GM21737 (cell line): ENCODE results near the gene ADAMTS2.

ENCODE experiments used
- ATAC-seq: cut with Tn5 transposase; IDR thresholded peaks from one replicate; pipeline ENCODE4 v1.9.1; 2021; ENCODE audit warnings: mild to moderate bottlenecking, moderate library complexity; ENCODE audit not compliant: unreplicated experiment

Gene ADAMTS2

DNA sequence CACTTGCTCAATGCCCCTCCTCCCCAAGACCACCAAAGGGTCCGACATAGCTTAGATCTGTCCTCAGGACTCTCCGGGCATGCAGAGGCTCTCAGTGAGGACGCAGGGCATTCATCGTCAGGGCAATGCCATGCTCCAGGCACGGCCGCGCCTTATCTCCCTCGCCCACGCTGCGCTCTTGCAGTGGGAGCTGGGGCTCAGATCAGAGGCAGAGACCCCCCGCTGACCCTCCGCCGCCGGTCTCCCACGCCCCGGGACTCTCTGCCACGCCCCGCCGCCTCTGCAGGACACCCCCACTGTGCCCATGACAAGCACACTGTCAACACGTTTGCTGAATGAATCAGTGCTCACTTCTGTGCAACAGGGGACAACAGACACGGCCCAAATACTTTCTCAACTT lies 140.7 kb downstream of the ADAMTS2 start:
- no peak for ATAC-seq

GRCh38 chr5:179203248-179203647 lies 142.0 kb downstream of the ADAMTS2 start:
- ATAC-seq: no peak

- ATAC-seq: no peak
These were observed 143.3 kb downstream of the ADAMTS2 start for GRCh38 chr5:179201986-179202385.

- ATAC-seq: no peak
These were observed 146.0 kb downstream of the ADAMTS2 start for GRCh38 chr5:179199246-179199645.

- no peak for ATAC-seq
These were observed 146.4 kb downstream of the ADAMTS2 start for GRCh38 chr5:179198825-179199224.

GRCh38 chr5:179196405-179197079 lies 148.7 kb downstream of the ADAMTS2 start:
- no peak for ATAC-seq

GRCh38 chr5:179195561-179196404 lies 149.5 kb downstream of the ADAMTS2 start:
- no peak for ATAC-seq

DNA sequence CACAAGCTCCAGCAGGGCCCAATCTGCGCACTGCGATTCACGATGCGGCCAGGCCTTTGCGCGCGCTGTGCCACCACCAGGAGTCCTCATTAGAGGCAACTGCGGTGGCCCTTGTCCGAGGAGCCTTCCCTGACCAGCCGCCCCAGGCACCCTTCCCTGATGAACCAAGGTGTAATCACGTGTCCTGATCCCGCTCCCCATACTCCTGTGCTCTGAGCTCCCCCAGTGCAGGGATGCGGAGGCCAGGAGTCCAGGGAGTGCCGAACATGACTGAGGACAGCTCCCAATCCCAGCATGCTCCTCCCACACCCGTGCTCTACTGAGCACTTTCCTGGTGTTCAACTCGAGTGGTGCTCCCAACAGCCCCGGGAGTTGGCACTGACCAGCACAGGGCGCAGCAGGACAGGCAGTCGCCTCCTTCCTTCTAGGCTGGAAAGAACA lies 150.3 kb downstream of the ADAMTS2 start:
- ATAC-seq: no peak

DNA sequence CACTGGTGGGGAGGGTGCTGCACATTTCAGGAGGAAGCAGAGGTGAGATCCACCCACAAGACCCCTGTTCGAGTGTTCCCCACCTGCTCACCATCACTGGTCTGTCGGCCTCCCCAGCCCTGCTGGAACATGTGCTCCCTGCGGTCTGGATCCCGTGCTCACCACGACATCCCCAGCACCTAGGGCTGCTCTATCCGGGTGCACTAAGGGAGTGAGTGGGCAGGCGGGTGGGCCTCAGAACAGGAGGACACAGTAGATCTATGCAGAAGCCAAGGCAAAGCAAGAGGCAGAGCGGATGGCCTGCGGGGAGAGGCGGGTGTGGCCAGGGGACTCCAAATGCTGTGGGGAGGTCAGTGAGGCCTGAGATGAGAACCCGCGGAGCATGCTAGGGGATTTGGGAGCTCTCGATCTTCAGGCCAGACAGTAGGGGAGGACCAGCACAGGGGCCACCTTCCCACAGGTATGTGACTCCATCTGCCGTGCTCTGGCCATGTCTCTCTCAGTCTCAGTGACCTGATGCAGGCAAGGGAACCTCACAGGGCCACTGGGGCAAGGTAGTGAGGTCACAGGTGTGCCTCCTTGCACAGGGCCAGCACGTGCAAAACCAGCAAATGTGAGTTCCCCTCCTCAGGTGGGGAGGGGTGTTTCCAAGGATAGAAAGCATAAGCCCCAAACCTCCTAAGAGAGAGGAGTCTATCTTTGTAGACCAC lies 150.9 kb downstream of the ADAMTS2 start:
- no peak for ATAC-seq

- ATAC-seq: no peak
These were observed 151.5 kb downstream of the ADAMTS2 start for GRCh38 chr5:179193746-179194145.

DNA sequence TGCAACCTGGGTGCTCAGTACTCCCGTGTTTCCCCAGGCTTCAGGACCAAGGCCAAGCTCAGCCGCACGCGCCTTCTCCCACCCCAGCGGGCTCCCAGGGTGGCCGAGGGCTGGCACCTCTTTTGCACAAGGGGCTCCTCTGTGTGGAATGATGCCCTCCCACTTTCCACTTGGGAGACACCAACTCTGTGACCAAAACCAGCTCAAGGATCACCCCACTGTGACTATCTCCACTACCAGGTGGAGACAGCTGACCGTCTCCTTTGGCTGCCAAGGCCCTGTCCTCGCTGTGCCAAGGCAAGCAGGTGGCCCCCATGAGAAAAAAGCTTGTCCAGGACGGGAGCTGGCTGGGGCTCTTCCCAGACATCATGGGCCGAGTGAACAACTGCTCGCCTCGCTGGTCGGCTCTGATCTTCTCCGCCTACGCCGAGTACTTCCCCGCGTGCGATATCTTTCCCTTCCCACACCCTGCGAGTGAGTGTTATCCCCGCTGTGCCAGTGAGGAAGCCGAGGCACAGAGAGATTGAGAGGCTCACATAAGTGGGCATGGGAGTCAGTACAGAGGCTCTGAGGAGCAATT lies 152.3 kb downstream of the ADAMTS2 start:
- no peak for ATAC-seq

DNA sequence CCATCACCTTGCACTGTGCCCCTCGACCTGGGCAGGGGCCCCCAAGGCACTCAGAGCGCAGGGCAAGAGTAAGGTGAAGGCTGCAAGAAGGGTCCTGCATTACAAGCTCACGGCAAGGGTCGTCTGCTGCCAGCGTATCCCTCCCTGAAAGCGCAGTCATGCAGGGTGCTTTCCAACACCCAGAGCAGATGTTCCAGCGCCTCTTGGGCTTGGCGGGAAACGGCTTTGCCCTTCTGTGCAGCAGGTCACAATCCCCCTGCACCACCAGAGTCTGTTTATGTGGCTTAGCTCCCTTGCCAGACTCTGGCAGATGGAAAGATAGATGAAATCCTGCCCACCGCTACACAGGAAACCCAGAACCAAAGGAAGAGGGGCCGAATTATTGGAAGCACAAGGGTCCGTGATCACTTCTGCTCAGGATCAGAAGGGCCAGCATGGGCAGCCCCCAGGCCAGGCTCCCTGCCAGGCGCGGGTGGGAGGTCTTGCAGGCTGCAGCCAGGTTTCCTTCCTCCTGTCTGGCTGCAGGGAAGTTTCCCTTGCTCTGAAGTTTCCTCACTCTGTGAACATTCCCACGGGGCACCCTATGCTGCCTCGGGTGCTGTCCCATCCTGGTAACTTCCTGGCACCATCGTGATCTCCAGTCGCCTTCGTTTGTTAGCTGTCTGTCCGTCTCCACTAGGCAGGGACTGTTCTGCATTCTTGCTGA lies 152.9 kb downstream of the ADAMTS2 start:
- ATAC-seq: no peak

DNA sequence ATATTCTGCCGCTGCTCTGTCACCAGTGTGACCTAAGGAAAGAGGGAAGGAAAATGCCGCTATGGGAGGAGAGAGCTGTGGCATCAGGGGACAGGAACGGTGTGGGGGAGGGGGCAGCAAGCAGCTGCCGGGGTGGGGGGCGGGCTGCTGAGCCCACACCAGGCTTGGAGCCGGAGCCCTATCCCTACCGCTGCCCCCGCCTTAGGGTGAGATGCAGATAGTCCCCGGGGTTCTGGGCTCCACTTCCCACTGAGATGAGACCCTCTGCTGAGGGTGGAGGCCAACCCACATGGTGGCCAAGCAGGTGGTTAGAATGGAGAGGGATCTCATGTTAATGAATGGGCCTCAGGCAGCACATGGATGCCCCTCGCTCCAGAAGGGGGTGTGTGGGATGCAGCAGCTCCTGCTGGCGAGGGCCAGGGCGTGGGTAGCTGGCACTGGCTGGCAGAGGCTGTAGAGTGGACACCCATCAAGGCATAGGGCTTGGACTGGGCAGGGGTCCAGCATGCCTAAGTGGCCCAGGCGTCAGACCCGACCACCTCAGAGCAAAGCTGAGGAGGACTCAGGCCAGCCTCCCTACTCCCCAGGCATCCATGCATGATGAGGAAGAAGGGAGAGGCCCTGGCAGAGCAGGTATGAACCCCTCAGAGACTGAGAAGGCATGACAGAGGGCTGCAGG lies 153.6 kb downstream of the ADAMTS2 start:
- ATAC-seq: no peak

DNA sequence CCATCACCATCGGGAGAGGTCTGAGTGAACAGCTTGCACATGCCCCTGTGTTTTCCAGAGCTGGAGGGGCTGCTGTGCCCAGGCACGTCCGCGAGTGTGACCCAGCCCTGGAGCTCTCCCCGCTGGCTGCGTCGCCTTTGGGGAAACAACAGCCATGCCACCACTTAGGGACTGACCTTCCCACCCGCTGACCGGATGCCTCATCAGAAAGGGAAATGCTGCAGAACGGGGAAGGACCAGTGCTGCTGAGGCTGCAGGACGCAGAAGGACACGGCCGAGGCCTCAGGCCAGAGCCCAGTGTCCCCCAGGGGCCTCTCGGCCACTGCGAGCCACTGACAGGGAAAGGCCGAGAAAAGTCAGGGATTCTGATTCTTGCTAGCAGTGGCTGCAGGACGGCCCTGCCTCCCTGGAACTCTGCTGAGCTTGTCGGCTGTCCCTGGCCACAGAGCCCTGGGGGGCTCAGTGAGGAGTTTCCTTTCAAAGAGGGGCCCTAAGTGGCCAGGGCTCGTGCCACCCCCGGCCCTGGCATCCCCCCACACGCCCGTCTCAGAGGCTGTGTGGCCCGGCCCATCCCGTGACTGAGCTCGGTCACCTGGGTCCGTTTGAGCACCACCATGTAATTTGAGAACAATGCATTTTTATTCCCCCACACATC lies 154.3 kb downstream of the ADAMTS2 start:
- ATAC-seq: no peak

- ATAC-seq: no peak
These were observed 156.6 kb downstream of the ADAMTS2 start for GRCh38 chr5:179188636-179189035.

DNA sequence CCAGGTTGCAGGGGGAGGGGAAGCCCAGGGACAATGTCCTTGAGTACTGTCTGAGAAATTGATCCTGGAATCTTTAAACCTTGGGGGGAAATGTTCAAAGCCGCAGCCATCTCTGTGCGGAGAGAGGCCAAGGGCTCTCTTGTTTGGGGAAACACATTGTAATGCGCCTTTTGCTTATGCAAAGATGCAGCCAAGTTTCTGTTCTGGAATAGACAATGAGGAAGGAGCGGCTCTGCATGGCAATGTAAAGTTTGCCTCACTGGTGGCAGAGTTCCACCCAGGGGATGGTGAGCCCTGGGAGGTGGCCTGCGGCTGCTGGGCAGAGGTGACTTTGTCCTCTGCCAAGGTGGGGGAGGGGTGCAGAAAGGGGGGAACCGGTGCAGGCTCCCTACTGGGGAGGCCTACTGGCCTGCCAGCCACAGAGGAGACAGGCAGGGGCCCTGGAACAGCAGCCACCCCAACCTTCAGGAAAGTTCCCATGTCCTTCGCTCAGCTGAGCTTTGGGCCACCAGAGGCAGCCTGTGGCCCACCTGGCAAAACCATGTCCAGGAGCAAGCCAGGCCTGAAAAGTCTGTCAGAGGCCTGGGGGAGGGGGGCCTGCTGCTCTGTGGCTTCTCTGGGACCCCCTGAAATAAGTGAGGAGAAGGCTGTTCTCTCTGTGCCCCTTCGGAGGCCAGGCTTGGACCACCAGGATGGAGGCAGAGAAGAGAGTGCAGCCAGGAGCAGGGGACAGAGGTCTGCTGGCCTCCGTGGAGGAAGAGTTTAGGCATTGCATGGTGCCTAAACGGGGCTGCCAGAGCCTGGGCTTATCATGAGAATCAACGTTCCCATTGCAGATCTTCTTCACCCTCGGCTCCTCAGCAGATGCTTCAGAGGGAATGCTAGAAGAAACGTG lies 157.3 kb downstream of the ADAMTS2 start:
- ATAC-seq: no peak

DNA sequence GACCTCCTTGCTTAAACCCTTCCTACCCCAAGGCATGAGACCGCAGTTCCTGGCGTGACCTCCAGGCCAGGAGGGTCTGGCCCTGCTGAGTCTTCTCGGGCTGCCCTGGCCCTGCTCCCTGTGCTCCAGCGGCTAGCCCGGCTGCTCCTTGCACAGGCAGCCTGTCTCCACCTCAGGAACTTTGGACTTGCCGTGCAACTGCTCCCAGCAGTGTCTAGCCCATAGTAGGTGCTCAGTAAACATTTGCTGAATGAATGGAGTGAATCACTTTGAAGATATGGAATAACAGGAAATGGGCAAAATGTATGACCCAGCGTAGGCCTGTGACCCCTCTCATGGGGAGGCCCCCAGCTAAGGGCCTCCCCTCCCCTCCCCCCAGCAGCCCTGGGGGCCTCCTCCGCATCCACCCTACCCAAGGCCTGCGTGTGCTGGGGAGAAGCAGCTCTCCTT lies 158.0 kb downstream of the ADAMTS2 start:
- ATAC-seq: no peak

DNA sequence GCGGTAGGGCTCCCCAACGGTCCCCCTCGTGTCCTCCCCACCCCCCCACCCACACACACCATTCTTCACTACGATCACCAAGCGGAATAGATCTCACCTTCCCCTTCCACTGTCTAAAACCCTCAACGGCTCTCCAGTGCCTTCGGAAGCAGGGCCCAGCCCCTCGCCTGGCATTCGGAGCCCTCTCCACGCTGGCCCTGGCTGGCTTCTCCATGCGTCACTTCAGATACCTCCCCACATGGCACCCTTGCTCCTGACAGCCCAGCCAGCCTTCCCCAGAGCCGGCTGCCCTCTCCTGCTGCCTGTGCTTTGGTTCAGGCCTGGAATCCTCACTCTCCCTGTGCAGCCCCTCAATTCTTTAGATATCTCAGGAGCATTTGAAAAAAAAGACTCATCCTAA lies 158.5 kb downstream of the ADAMTS2 start:
- ATAC-seq: no peak
